Body of pancreas (tissue), 4 donors: ENCODE data around the gene MARCHF11.

ENCODE experiments used
- CTCF ChIP-seq, 7 experiments: fragments of 450-650 bp in 4 of 7; fragments of 200-600 bp in 3 of 7; sonication (generic) in 3 of 7; IDR thresholded peaks; one replicate each; pipeline ENCODE4 v1.5.1; 2016 to 2019; ENCODE audit warnings: antibody characterized with exemption in 7 of 7
- POLR2A ChIP-seq, 3 donors: fragments of 450-650 bp; IDR thresholded peaks; one replicate each; pipeline ENCODE4 v1.6.1; 2016; ENCODE audit warnings: antibody characterized with exemption in 3 of 3, mild to moderate bottlenecking in 2 of 3

- TF ChIP-seq CTCF (IDR thresholded peaks at IDR 0.05) (no peak), POLR2A (IDR thresholded peaks at IDR 0.05) (no peak)
Observed at GRCh38 chr5:16066810-16067209, 112.8 kb downstream of the MARCHF11 start.
